Measurements from ENCODE around the gene LCN6. TPM values are rescaled to one million over a fixed set of nuclear protein-coding genes. Genes with fewer than 3 reads are reported as not detected.
A peak's percentile ranks its signal among the peaks of the same experiment; 100 is the strongest.

The LCN6 gene
- total RNA-seq, 4 donors from 2014 or later, result 14.2 to 70.0 (median 42.9) TPM

- no peak for TF ChIP-seq CTCF (IDR thresholded peaks at IDR 0.05)
- TF ChIP-seq EP300 (IDR thresholded peaks at IDR 0.05), result no peak
- TF ChIP-seq POLR2A (IDR thresholded peaks at IDR 0.05), result no peak
- DNase-seq (ENCODE audit: low spot score in 2 of 2), result no peak
- H3K36me3 ChIP-seq, result no peaks in the 10 kb centered on the region
- 68% methylated on average over 17 to 21 of the region's 25 CpGs for WGBS, 2 donors
- no peak overlapping the region for H3K4me3 ChIP-seq
- no peak overlapping the region for H3K27ac ChIP-seq
- H3K4me1 ChIP-seq, result peaks cover 0 to 26% (median 5%) of the 10 kb centered on the region in 4 donors
- H3K9me3 ChIP-seq, result peaks cover 0 to 12% (median 0%) of the 10 kb centered on the region in 4 donors
- peaks cover 0 to 43% of the 10 kb centered on the region in 2 donors for H3K27me3 ChIP-seq
Measured at GRCh38 chr9:136760424-136760823, 12.1 kb upstream of the LCN6 start.

GRCh38 chr9:136759436-136760325 lies 11.4 kb upstream of the LCN6 start:
- TF ChIP-seq CTCF (IDR thresholded peaks at IDR 0.05) (no peak), EP300 (IDR thresholded peaks at IDR 0.05) (no peak), POLR2A (IDR thresholded peaks at IDR 0.05) (no peak)
- no peaks in the 10 kb centered on the region for H3K36me3 ChIP-seq
- H3K27ac ChIP-seq, result no peak overlapping the region
- WGBS, 2 donors, result 85 to 87% methylated on average over 25 to 26 of the region's 27 CpGs
- no peak overlapping the region for H3K4me3 ChIP-seq
- H3K27me3 ChIP-seq, result peaks cover 0 to 43% of the 10 kb centered on the region in 2 donors
- no peak for DNase-seq (ENCODE audit: low spot score in 2 of 2)
- peaks cover 0 to 14% (median 0%) of the 10 kb centered on the region in 4 donors for H3K9me3 ChIP-seq
- H3K4me1 ChIP-seq, result peaks cover 0 to 26% (median 5%) of the 10 kb centered on the region in 4 donors

- peaks cover 0 to 36% of the 10 kb centered on the region in 2 donors for H3K27me3 ChIP-seq
- H3K4me3 ChIP-seq, result no peak overlapping the region
- H3K9me3 ChIP-seq, result peaks cover 0 to 14% (median 0%) of the 10 kb centered on the region in 4 donors
- 75 to 83% methylated on average over 1 to 7 of the region's 9 CpGs for WGBS, 2 donors
- no peak overlapping the region for H3K27ac ChIP-seq
- peaks cover 0 to 26% (median 5%) of the 10 kb centered on the region in 4 donors for H3K4me1 ChIP-seq
- no peak for TF ChIP-seq EP300 (IDR thresholded peaks at IDR 0.05)
- TF ChIP-seq CTCF (IDR thresholded peaks at IDR 0.05), result no peak
- no peak for TF ChIP-seq POLR2A (IDR thresholded peaks at IDR 0.05)
- no peaks in the 10 kb centered on the region for H3K36me3 ChIP-seq
- DNase-seq (ENCODE audit: low spot score in 2 of 2), result no peak
Measured at GRCh38 chr9:136759001-136759400, 10.7 kb upstream of the LCN6 start.

- no peak for DNase-seq (ENCODE audit: low spot score in 2 of 2)
- peaks cover 0 to 17% (median 5%) of the 10 kb centered on the region in 4 donors for H3K4me1 ChIP-seq
- TF ChIP-seq EP300 (IDR thresholded peaks at IDR 0.05) (no peak), CTCF (IDR thresholded peaks at IDR 0.05) (no peak), POLR2A (IDR thresholded peaks at IDR 0.05) (no peak)
- H3K27me3 ChIP-seq, result peaks cover 0 to 24% of the 10 kb centered on the region in 2 donors
- H3K36me3 ChIP-seq, result no peaks in the 10 kb centered on the region
- WGBS, 2 donors, result 57 to 69% methylated on average over 9 to 18 of the region's 20 CpGs
- no peak overlapping the region for H3K4me3 ChIP-seq
- H3K9me3 ChIP-seq, result peaks cover 0 to 27% (median 0%) of the 10 kb centered on the region in 4 donors
- H3K27ac ChIP-seq, result peak overlapping the region in 2 of 4 donors; percentile 8 to 53
Measured at GRCh38 chr9:136757751-136758140, 9.4 kb upstream of the LCN6 start.

GRCh38 chr9:136757328-136757727 lies 9.0 kb upstream of the LCN6 start:
- DNase-seq (ENCODE audit: low spot score in 2 of 2), result no peak
- no peak overlapping the region for H3K4me3 ChIP-seq
- WGBS, 2 donors, result 86 to 92% methylated on average over 19 of the region's 20 CpGs

More at GRCh38 chr9:136757328-136757727, 9.0 kb upstream of the LCN6 start:
- no peak for TF ChIP-seq CTCF (IDR thresholded peaks at IDR 0.05)
- TF ChIP-seq EP300 (IDR thresholded peaks at IDR 0.05), result no peak
- peaks cover 0 to 17% (median 5%) of the 10 kb centered on the region in 4 donors for H3K4me1 ChIP-seq
- H3K9me3 ChIP-seq, result peaks cover 0 to 31% (median under 1%) of the 10 kb centered on the region in 4 donors
- H3K36me3 ChIP-seq, result no peaks in the 10 kb centered on the region
- peaks cover 0 to 20% of the 10 kb centered on the region in 2 donors for H3K27me3 ChIP-seq
- H3K27ac ChIP-seq, result peak overlapping the region in 1 of 4 donors; percentile 53
